SK-N-SH (cell line): Measurements from ENCODE around the gene ASCL2. TPM values are rescaled to one million over a fixed set of nuclear protein-coding genes. Genes with fewer than 3 reads are reported as not detected.

Experiments
- CTCF ChIA-PET: fragments of 300-600, 350-600 bp; formaldehyde crosslinking; extraction: SDS; loops from one replicate; lab custom pipeline; 2021; lab: Yijun Ruan, JAX
- POLR2A ChIA-PET: fragments of 350-600 bp; sonication (Branson Sonifier 250); formaldehyde crosslinking; extraction: SDS; loops from one replicate; lab custom pipeline; 2020; ENCODE audit warnings: antibody characterized with exemption, inconsistent platforms; lab: Yijun Ruan, JAX
- DNase-seq: peaks from one replicate; pipeline ENCODE4 v3.0.0; 2012
- H2AFZ ChIP-seq: fragments of 200-600 bp; sonication (generic); 2 replicates; pipeline ENCODE4 v1.8.1; 2016; ENCODE audit warnings: antibody characterized with exemption, mild to moderate bottlenecking, low read depth
- H3F3A ChIP-seq: fragments of 200-600 bp; sonication (generic); replicated peaks from 2 replicates; pipeline ENCODE3; 2016; ENCODE audit warnings: antibody characterized with exemption, mild to moderate bottlenecking; ENCODE audit not compliant: insufficient read depth
- H3K27ac ChIP-seq, 2 experiments: fragments of 200-500 bp in 1 of 2; fragments of 200-600 bp in 1 of 2; sonication (Bioruptor generic) in 1 of 2; sonication (generic), shearing (Covaris generic) in 1 of 2; 2 replicates each; pipeline versions ENCODE4 v1.5.1 to v1.6.1; 2014 to 2016; ENCODE audit warnings: low read depth in 2 of 2, inconsistent platforms in 1 of 2, low read length in 1 of 2, mild to moderate bottlenecking in 1 of 2, mixed read lengths in 1 of 2
- H3K27me3 ChIP-seq: fragments of 200-600 bp; sonication (generic), shearing (Covaris generic); 2 replicates; pipeline ENCODE4 v1.6.1; 2016; ENCODE audit warnings: mixed run types; ENCODE audit not compliant: insufficient read depth
- H3K36me3 ChIP-seq, 2 experiments: fragments of 200-500 bp in 1 of 2; fragments of 200-600 bp in 1 of 2; sonication (Bioruptor generic) in 1 of 2; sonication (generic) in 1 of 2; replicated peaks in 1 of 2; 2 replicates each; pipeline versions ENCODE3 to v1.5.1; 2014 to 2016; ENCODE audit warnings: low read length in 1 of 2, mild to moderate bottlenecking in 1 of 2; ENCODE audit not compliant: insufficient read depth in 2 of 2, control insufficient read depth in 1 of 2
- H3K4me1 ChIP-seq, 2 experiments: fragments of 200-500 bp in 1 of 2; fragments of 200-600 bp in 1 of 2; sonication (Bioruptor generic) in 1 of 2; sonication (generic), shearing (Covaris generic) in 1 of 2; 2 replicates each; pipeline versions ENCODE4 v1.5.1 to v1.6.1; 2014 to 2016; ENCODE audit warnings: low read depth in 1 of 2, low read length in 1 of 2, mixed run types in 1 of 2; ENCODE audit not compliant: insufficient read depth in 2 of 2, control insufficient read depth in 1 of 2
- H3K4me2 ChIP-seq: fragments of 200-600 bp; sonication (generic), shearing (Covaris generic); 2 replicates; pipeline ENCODE4 v1.6.1; 2017; ENCODE audit warnings: mixed run types
- H3K4me3 ChIP-seq, 2 experiments: fragments of 200-500 bp in 1 of 2; fragments of 200-600 bp in 1 of 2; sonication (Bioruptor generic) in 1 of 2; sonication (generic), shearing (Covaris generic) in 1 of 2; 2 replicates each; pipeline versions ENCODE4 v1.5.1 to v1.8.1; 2014 to 2016; ENCODE audit warnings: low read depth in 2 of 2, inconsistent platforms in 1 of 2, low read length in 1 of 2, mild to moderate bottlenecking in 1 of 2, mixed read lengths in 1 of 2, moderate library complexity in 1 of 2
- H3K79me2 ChIP-seq: fragments of 200-600 bp; sonication (generic); 2 replicates; pipeline ENCODE4 v1.8.1; 2017; ENCODE audit warnings: mild to moderate bottlenecking; ENCODE audit not compliant: insufficient read depth
- H3K9ac ChIP-seq: fragments of 200-600 bp; sonication (generic); 2 replicates; pipeline ENCODE4 v1.6.1; 2017; ENCODE audit warnings: mixed run types
- H3K9me2 ChIP-seq: fragments of 200-600 bp; sonication (generic); 2 replicates; pipeline ENCODE4 v1.6.1; 2017; ENCODE audit warnings: mixed run types
- H3K9me3 ChIP-seq: fragments of 200-600 bp; sonication (generic); 2 replicates; pipeline ENCODE4 v1.6.1; 2017; ENCODE audit warnings: mixed run types, mild to moderate bottlenecking, moderate library complexity
- H4K20me1 ChIP-seq: fragments of 200-600 bp; sonication (generic); 2 replicates; pipeline ENCODE4 v1.6.1; 2017; ENCODE audit warnings: mild to moderate bottlenecking, mixed run types; ENCODE audit not compliant: insufficient read depth
- EP300 ChIP-seq, 2 experiments: IDR thresholded peaks; 2 replicates each; pipeline versions ENCODE4 v1.4.0 to v1.6.1; 2012; ENCODE audit warnings: borderline replicate concordance in 1 of 2, low read depth in 1 of 2, low read length in 1 of 2
- EZH2phosphoT487 ChIP-seq: fragments of 200-600 bp; sonication (generic); IDR thresholded peaks from 2 replicates; pipeline ENCODE4 v1.6.1; 2017; ENCODE audit warnings: low read depth, mixed run types, mild to moderate bottlenecking, antibody characterized with exemption, moderate library complexity, borderline replicate concordance
- FOSL2 ChIP-seq: IDR thresholded peaks from 2 replicates; pipeline ENCODE4 v1.4.0; 2012; ENCODE audit warnings: low read depth, mild to moderate bottlenecking, moderate library complexity, borderline replicate concordance
- FOXJ3 ChIP-seq: sonication (generic); formaldehyde crosslinking; IDR thresholded peaks from 2 replicates; pipeline ENCODE4 v1.5.1; 2020; ENCODE audit warnings: mild to moderate bottlenecking, missing genetic modification reagents
- JUND ChIP-seq: IDR thresholded peaks from 2 replicates; pipeline ENCODE4 v1.4.0; 2012
- MEF2A ChIP-seq: IDR thresholded peaks from 2 replicates; pipeline ENCODE4 v1.4.0; 2012; ENCODE audit warnings: low read depth, borderline replicate concordance
- PBX3 ChIP-seq: IDR thresholded peaks from 2 replicates; pipeline ENCODE4; 2012
- RFX5 ChIP-seq: IDR thresholded peaks from 2 replicates; pipeline ENCODE4 v1.6.1; 2012; ENCODE audit warnings: mild to moderate bottlenecking, improper control_type of control experiment, low read length
- RXRA ChIP-seq: IDR thresholded peaks from 2 replicates; pipeline ENCODE4 v1.4.0; 2012; ENCODE audit warnings: low read depth, mild to moderate bottlenecking, borderline replicate concordance
- SIN3A ChIP-seq: IDR thresholded peaks from 2 replicates; pipeline ENCODE4 v1.6.1; 2012; ENCODE audit warnings: low read depth, mild to moderate bottlenecking, low read length, moderate library complexity, borderline replicate concordance
- USF1 ChIP-seq: IDR thresholded peaks from 2 replicates; pipeline ENCODE4 v1.4.0; 2012; ENCODE audit warnings: low read depth, borderline replicate concordance
- ZBTB33 ChIP-seq: IDR thresholded peaks from 2 replicates; pipeline ENCODE4 v1.4.0; 2012; ENCODE audit warnings: low read depth, borderline replicate concordance
- WGBS: methylation state at CpG from one replicate; pipeline ENCODE4 v1.1.6; 2017; ENCODE audit warnings: low lambda C conversion rate; 5-methylcytosine and 5-hydroxymethylcytosine counted together
- polyA plus RNA-seq, 3 experiments: library from polyadenylated mRNA; depleted of rRNA; stranded (reverse); fragments of >200 nt; gene quantifications; 2 replicates each; pipeline ENCODE4 v1.2.3, GENCODE V29; 2012

The ASCL2 gene
- polyA plus RNA-seq, 1 of the 3 experiments (the other 2 are of a cell fraction), result not detected

- no peak overlapping the region for H3K4me2 ChIP-seq
- POLR2A ChIA-PET, result no interaction called here
- no peaks in the 10 kb centered on the region for H3K9me3 ChIP-seq
- DNase-seq, result no peak
- CTCF ChIA-PET, result interaction anchor here (0.7 kb wide), 1 partner anchor 39 kb away, joined by 3 read pairs; no protein-coding TSS in a partner anchor
- TF ChIP-seq FOXJ3 (CRISPR knock-in tag), result no peak
- TF ChIP-seq ZBTB33, result no peak
- TF ChIP-seq RFX5, result no peak
- TF ChIP-seq JUND, result no peak
- TF ChIP-seq EP300 (IDR thresholded peaks at IDR 0.05; ENCODE audit: borderline replicate concordance in 1 of 2, low read depth in 1 of 2, low read length in 1 of 2), result no peak
- H4K20me1 ChIP-seq, result no peaks in the 10 kb centered on the region
- 63% methylated on average over 20 of the region's 24 CpGs for WGBS
- H3K27me3 ChIP-seq, result peaks cover 10% of the 10 kb centered on the region; the same call in 1 of the 2 replicates
- no peak overlapping the region for H3K9ac ChIP-seq
- no peaks in the 10 kb centered on the region for H3K4me1 ChIP-seq
- no peak overlapping the region for H2AFZ ChIP-seq
- H3K79me2 ChIP-seq, result no peaks in the 10 kb centered on the region
- H3K4me3 ChIP-seq, result no peak overlapping the region
- H3K27ac ChIP-seq, result no peak overlapping the region
- H3K9me2 ChIP-seq, result no peaks in the 10 kb centered on the region
- no peaks in the 10 kb centered on the region for H3K36me3 ChIP-seq
- no peaks in the 10 kb centered on the region for H3F3A ChIP-seq
Observed at GRCh38 chr11:2265854-2266585, 4.4 kb downstream of the ASCL2 start.

- no peak for DNase-seq
- ChIA-PET POLR2A (no interaction called here), CTCF (interaction anchor here (0.7 kb wide), 1 partner anchor 40 kb away, joined by 3 read pairs; no protein-coding TSS in a partner anchor)
- no peaks in the 10 kb centered on the region for H3K4me1 ChIP-seq
- no peaks in the 10 kb centered on the region for H3K9me3 ChIP-seq
- H3K9me2 ChIP-seq, result no peaks in the 10 kb centered on the region
- H3K79me2 ChIP-seq, result no peaks in the 10 kb centered on the region
- no peak overlapping the region for H3K27ac ChIP-seq
- no peaks in the 10 kb centered on the region for H3F3A ChIP-seq
- H3K36me3 ChIP-seq, result no peaks in the 10 kb centered on the region
- peaks cover 10% of the 10 kb centered on the region; the same call in 1 of the 2 replicates for H3K27me3 ChIP-seq
- no peak for TF ChIP-seq USF1
- TF ChIP-seq RXRA, result no peak
- no peak for TF ChIP-seq EZH2phosphoT487
- no peak for TF ChIP-seq FOSL2
- no peak for TF ChIP-seq SIN3A
- no peak for TF ChIP-seq PBX3
- TF ChIP-seq MEF2A, result no peak
- H4K20me1 ChIP-seq, result no peaks in the 10 kb centered on the region
- no peak overlapping the region for H3K4me2 ChIP-seq
- H3K9ac ChIP-seq, result no peak overlapping the region
- H2AFZ ChIP-seq, result no peak overlapping the region
- WGBS, result 75% methylated on average over 2 of the region's 2 CpGs
- H3K4me3 ChIP-seq, result no peak overlapping the region
Observed at GRCh38 chr11:2265396-2265795, 5.0 kb downstream of the ASCL2 start.
